NOMO-1 treated with DMSO at 0.1 percent for 48 hours (cell line): ENCODE data around the gene FAM193B.
"Not testable (repeated sequence)": the region's sequence is repeated elsewhere in the genome, so short reads cannot be mapped to it uniquely, and the experiment has no call there.

ENCODE experiments used
- DNase-seq: peaks from one replicate; lab custom pipeline; 2025; ENCODE audit not compliant: unreplicated experiment; lab: John Stamatoyannopoulos, UW

FAM193B gene

GRCh38 chr5:177487975-177488374 lies 66.4 kb downstream of the FAM193B start:
- DNase-seq, result no peak

GRCh38 chr5:177487144-177487543 lies 67.2 kb downstream of the FAM193B start:
- no peak for DNase-seq

GRCh38 chr5:177486256-177486655 lies 68.1 kb downstream of the FAM193B start:
- DNase-seq, result no peak

GRCh38 chr5:177485753-177486152 lies 68.6 kb downstream of the FAM193B start:
- DNase-seq, result not testable (repeated sequence)

- no peak for DNase-seq
These were observed 69.3 kb downstream of the FAM193B start for GRCh38 chr5:177484902-177485549.

GRCh38 chr5:177483994-177484901 lies 70.1 kb downstream of the FAM193B start:
- DNase-seq, result no peak

- no peak for DNase-seq
These were observed 71.3 kb downstream of the FAM193B start for GRCh38 chr5:177483042-177483441.

GRCh38 chr5:177482359-177482795 lies 72.0 kb downstream of the FAM193B start:
- DNase-seq, result no peak

GRCh38 chr5:177479774-177480173 lies 74.6 kb downstream of the FAM193B start:
- DNase-seq, result peak; percentile 23

GRCh38 chr5:177478711-177479646 lies 75.4 kb downstream of the FAM193B start:
- DNase-seq, result peak; percentile 90

- no peak for DNase-seq
These were observed 76.5 kb downstream of the FAM193B start for GRCh38 chr5:177477701-177478477.

GRCh38 chr5:177476531-177477233 lies 77.7 kb downstream of the FAM193B start:
- DNase-seq, result no peak

- no peak for DNase-seq
These were observed 78.6 kb downstream of the FAM193B start for GRCh38 chr5:177475563-177476427.

GRCh38 chr5:177474846-177475562 lies 79.4 kb downstream of the FAM193B start:
- DNase-seq, result no peak

GRCh38 chr5:177474002-177474476 lies 80.3 kb downstream of the FAM193B start:
- no peak for DNase-seq

GRCh38 chr5:177473443-177474001 lies 80.8 kb downstream of the FAM193B start, which contains the start of gene DBN1:
Gene DBN1 (minus strand): TSS chr5:177473634. CDS start chr5:177473521, 113 bp downstream.
- no peak for DNase-seq
